Stomach (tissue), 4 donors: ENCODE data around the gene CHEK2.

Source experiments
- POLR2A ChIP-seq, 4 donors: fragments of 450-650 bp; IDR thresholded peaks; one replicate each; pipeline ENCODE4 v1.6.1; 2016; ENCODE audit warnings: antibody characterized with exemption in 4 of 4, control low read depth in 2 of 4, mild to moderate bottlenecking in 1 of 4, moderate library complexity in 1 of 4
- POLR2AphosphoS5 ChIP-seq, 3 donors: sonication (generic); formaldehyde crosslinking; IDR thresholded peaks; one replicate each; pipeline ENCODE4 v1.6.1; 2016; ENCODE audit warnings: antibody characterized with exemption in 3 of 3
- TF ChIP-seq, protein P1 (sequence below), 7 experiments: fragments of 450-650 bp in 4 of 7; fragments of 200-600 bp in 3 of 7; sonication (generic) in 3 of 7; IDR thresholded peaks; one replicate each; pipeline ENCODE4 v1.5.1; 2016 to 2019; ENCODE audit warnings: antibody characterized with exemption in 7 of 7, control low read depth in 2 of 7, mild to moderate bottlenecking in 1 of 7

- no peak for TF ChIP-seq POLR2A (IDR thresholded peaks at IDR 0.05)
- TF ChIP-seq, protein P1, sequence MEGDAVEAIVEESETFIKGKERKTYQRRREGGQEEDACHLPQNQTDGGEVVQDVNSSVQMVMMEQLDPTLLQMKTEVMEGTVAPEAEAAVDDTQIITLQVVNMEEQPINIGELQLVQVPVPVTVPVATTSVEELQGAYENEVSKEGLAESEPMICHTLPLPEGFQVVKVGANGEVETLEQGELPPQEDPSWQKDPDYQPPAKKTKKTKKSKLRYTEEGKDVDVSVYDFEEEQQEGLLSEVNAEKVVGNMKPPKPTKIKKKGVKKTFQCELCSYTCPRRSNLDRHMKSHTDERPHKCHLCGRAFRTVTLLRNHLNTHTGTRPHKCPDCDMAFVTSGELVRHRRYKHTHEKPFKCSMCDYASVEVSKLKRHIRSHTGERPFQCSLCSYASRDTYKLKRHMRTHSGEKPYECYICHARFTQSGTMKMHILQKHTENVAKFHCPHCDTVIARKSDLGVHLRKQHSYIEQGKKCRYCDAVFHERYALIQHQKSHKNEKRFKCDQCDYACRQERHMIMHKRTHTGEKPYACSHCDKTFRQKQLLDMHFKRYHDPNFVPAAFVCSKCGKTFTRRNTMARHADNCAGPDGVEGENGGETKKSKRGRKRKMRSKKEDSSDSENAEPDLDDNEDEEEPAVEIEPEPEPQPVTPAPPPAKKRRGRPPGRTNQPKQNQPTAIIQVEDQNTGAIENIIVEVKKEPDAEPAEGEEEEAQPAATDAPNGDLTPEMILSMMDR (IDR thresholded peaks at IDR 0.05): no peak
- TF ChIP-seq POLR2AphosphoS5 (IDR thresholded peaks at IDR 0.05): no peak
These were observed 8.9 kb upstream of the CHEK2 start for GRCh38 chr22:28750471-28750881.
